Measurements from ENCODE around the gene LRP2BP. TPM values are rescaled to one million over a fixed set of nuclear protein-coding genes. Genes with fewer than 3 reads are reported as not detected.

Gene LRP2BP
- total RNA-seq = 13.5 TPM

DNA sequence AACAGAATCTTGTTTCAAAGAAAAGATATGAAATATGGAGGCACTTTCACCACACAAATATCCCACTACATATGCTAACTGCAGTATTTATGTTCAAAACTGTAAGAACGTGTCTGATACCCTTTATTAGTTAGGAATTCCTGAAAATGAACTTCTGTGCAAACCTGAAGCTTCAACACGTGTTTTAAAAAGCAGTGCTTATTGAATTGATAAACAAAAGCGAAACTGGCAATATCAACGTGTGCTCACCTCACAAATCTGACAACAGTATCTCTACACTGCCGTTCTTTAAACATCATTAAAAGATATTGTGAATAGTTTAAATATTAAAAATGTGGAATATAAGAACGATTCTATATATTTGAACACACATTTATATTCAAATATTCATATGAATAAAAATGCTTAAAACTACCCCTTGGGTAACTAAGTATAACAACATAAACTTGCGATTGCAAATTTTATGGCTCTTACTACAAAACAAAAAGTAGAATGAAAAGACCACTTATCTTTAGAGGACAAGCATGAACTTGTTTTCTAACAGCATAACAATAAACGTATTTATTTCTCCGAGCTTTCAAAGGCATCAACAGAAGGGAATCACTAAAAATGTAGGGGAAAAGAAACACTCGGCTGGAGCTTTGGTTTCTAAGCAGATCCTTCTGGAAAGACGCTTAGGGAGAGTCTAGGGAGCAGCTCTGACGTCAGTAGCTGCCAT is at the start of gene LRP2BP:
Gene LRP2BP, minus strand, starts transcription at position 687 of the 718 bp plus-strand sequence. CDS start 17,738 bp downstream, outside the sequence.

DNA sequence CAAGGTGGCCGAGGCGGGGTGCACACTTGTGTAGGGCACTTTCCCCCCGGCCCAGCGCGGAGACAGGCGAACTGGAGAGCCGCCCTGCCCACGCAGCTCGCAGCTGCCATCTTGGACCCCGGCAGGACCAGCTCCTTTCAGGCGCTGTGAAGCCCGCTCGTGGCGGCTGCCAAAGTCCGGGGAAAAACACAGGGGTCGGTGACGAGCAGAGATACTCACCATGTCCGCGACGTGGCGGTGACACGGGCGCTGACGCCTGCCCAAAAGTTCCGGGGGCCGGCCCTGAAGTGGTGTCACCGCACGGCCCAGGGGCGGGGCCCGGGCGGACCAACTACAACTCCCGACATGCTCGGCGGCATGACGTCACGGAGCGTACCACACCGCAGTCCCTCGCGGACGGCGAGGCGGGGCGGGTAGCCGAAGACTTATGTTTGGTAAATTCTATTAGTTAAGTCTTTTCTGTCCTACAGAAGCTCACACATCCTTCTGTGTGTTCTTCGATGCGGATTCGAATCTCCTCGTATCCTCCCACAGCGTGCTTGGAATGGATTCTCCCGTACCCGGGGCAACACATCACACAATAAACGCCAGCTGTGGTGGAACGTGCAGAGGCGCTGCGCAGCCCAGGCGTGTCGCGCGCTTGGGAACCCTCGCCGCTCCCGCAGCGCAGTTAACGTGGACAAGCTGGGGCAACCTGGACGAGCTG is 30.1 kb upstream of the LRP2BP start, which contains the start of gene UFSP2:
Gene UFSP2, minus strand, starts transcription at position 318 of the 706 bp plus-strand sequence. Its CDS starts 96 bp downstream, at position 222.

DNA sequence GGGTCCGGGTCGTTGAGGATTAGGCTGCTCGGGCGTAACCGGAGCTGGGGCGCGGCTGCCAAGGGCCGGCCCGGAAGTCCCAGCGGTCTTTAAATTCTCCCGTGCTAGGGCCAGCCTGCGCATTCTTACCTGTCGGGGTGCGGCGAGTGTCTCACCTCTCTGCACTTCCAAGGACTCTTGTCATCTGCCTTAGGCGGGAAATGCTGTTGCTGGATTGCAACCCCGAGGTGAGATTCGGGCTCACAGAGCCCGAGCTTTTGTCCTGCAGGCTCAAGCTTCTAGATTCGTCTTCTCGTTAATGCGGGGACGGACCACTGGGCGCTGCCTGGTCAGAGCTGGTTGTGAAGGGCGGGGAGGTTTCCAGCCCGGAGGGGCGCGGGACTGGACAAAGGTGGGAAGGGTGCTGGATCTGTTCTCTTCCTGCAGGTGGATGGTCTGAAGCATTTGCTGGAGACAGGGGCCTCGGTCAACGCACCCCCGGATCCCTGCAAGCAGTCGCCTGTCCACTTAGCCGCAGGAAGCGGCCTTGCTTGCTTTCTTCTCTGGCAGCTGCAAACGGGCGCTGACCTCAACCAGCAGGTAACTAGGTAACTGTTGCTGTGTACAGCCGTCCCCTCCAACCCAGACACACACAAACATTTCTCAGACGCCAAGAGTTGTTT is 1.1 kb upstream of the LRP2BP start, which contains the start of gene ANKRD37:
Gene ANKRD37, plus strand, starts transcription at position 118 of the 662 bp plus-strand sequence. Its CDS starts 83 bp downstream, at position 201.

Small RNAs within 50 kb of the gene (small RNA-seq; reads per million reads assigned to genes)
- not detected for gene RF00019 (ENCODE audit: low replicate concordance)

Other genes starting within 250 kb of the LRP2BP start
- 54.1 TPM for gene CFAP97, start 191.9 kb downstream of the LRP2BP start, total RNA-seq
- gene SNX25, start 186.3 kb downstream of the LRP2BP start, total RNA-seq = 58.5 TPM
- 21.0 TPM for gene ANKRD37, start 917 bp upstream of the LRP2BP start, total RNA-seq
- 38.5 TPM for gene UFSP2, start 30.0 kb upstream of the LRP2BP start, total RNA-seq
- gene CCDC110, start 75.8 kb upstream of the LRP2BP start, total RNA-seq = 0.94 TPM
- gene PDLIM3, start 139.6 kb upstream of the LRP2BP start, total RNA-seq = 22.5 TPM

All from parietal lobe (tissue), 2 donors.